Spleen (tissue), 11 donors: ENCODE measurements around the gene FRMPD2. TPM values are rescaled to one million over a fixed set of nuclear protein-coding genes. Genes with fewer than 3 reads are reported as not detected.

ENCODE experiments used
- DNase-seq: peaks from one replicate; pipeline ENCODE4 v3.0.0-alpha.2; 2020
- H3K27ac ChIP-seq, 8 donors: fragments of 200-600 bp; sonication (generic) in 7 of 8; 1 replicate in 4 of 8; 2 replicates in 4 of 8; pipeline versions ENCODE4 v1.5.0 to v1.8.0; 2016 to 2021; ENCODE audit warnings: inconsistent platforms in 4 of 8, mild to moderate bottlenecking in 4 of 8, moderate library complexity in 1 of 8
- H3K27me3 ChIP-seq, 7 donors: fragments of 200-600 bp; sonication (generic) in 6 of 7; replicated peaks in 1 of 7; 1 replicate in 4 of 7; 2 replicates in 3 of 7; pipeline versions ENCODE4 v1.5.0 to v1.8.0; 2016 to 2021; ENCODE audit warnings: inconsistent platforms in 3 of 7, mild to moderate bottlenecking in 1 of 7
- H3K36me3 ChIP-seq, 6 donors: fragments of 200-600 bp; sonication (generic) in 5 of 6; 1 replicate in 4 of 6; 2 replicates in 2 of 6; pipeline versions ENCODE4 v1.5.0 to v1.8.0; 2016 to 2021; ENCODE audit warnings: inconsistent platforms in 2 of 6
- H3K4me1 ChIP-seq, 6 donors: fragments of 200-600 bp; sonication (generic) in 5 of 6; 1 replicate in 3 of 6; 2 replicates in 3 of 6; pipeline versions ENCODE4 v1.5.0 to v1.8.0; 2016 to 2021; ENCODE audit warnings: inconsistent platforms in 3 of 6
- H3K4me3 ChIP-seq, 8 donors: fragments of 200-600 bp; sonication (generic) in 7 of 8; 1 replicate in 4 of 8; 2 replicates in 4 of 8; pipeline versions ENCODE4 v1.5.0 to v1.8.0; 2016 to 2021; ENCODE audit warnings: inconsistent platforms in 4 of 8, mild to moderate bottlenecking in 4 of 8, moderate library complexity in 2 of 8
- H3K9me3 ChIP-seq, 8 donors: fragments of 200-600 bp; sonication (generic) in 7 of 8; 1 replicate in 4 of 8; 2 replicates in 4 of 8; pipeline versions ENCODE4 v1.5.0 to v1.8.0; 2016 to 2021; ENCODE audit warnings: inconsistent platforms in 4 of 8
- CTCF ChIP-seq, 11 experiments: fragments of 200-600 bp in 7 of 11; fragments of 450-650 bp in 4 of 11; sonication (generic) in 4 of 11; IDR thresholded peaks in 8 of 11; conservative IDR thresholded peaks in 3 of 11; 1 replicate in 7 of 11; 2 replicates in 4 of 11; pipeline versions ENCODE4 v1.4.0 to v1.8.0; 2016 to 2021; ENCODE audit warnings: antibody characterized with exemption in 11 of 11, inconsistent platforms in 4 of 11, mild to moderate bottlenecking in 1 of 11
- POLR2A ChIP-seq, 3 donors: fragments of 450-650 bp; IDR thresholded peaks; one replicate each; pipeline ENCODE4 v1.5.1; 2017; ENCODE audit warnings: antibody characterized with exemption in 3 of 3, mild to moderate bottlenecking in 1 of 3
- POLR2AphosphoS5 ChIP-seq, 3 donors: sonication (generic); formaldehyde crosslinking; IDR thresholded peaks; one replicate each; pipeline ENCODE4 v1.5.1; 2017; ENCODE audit warnings: antibody characterized with exemption in 3 of 3
- WGBS, 5 donors: extraction: QIAGEN DNeasy Blood & Tissue Kit in 3 of 5; methylation state at CpG; one replicate each; pipeline versions ENCODE4 v1.1.5 to v1.1.7; 2013 to 2018; 5-methylcytosine and 5-hydroxymethylcytosine counted together
- intact Hi-C: fragments of 100-400 bp; cut with DNase I; formaldehyde crosslinking; loops from one replicate; pipeline ENCODE4 v1.15.0; 2023; ENCODE audit warnings: low total_unique reads
- polyA plus RNA-seq, 3 donors: library from polyadenylated mRNA; stranded (reverse); fragments of 200-250 nt; gene quantifications; one replicate each; pipeline ENCODE4 v1.2.1, GENCODE V29; 2013
- total RNA-seq, 7 donors: library from RNA; depleted of rRNA in 3 of 7; stranded (reverse); fragments of >200 nt in 3 of 7; fragmentation: NEBNext Ultra II Directional in 4 of 7; extraction: Animal tissue kit (Norgen Biotek cat#: 25700) in 4 of 7; gene quantifications; one replicate each; pipeline versions ENCODE4 v1.1.0 to v1.2.1, GENCODE V29; 2016 to 2021
- donor health status: healthy with polysubstance abuse.
- donor health status: DM: no; HTN: no; CAD: no; lungs with moderate emphysema.
- donor health status: DM: no; HTN: no; CAD: no.
- donor health status: Bipolar disorder and iron deficiency.
- donor health status: healthy.
- donor health status: DM: no; HTN: no; CAD: no.
- donor health status: DM: yes; HTN: yes; CAD: no.

The FRMPD2 gene
- total and polyA plus RNA-seq, 10 donors: 0.33 TPM; not detected in 9

DNA sequence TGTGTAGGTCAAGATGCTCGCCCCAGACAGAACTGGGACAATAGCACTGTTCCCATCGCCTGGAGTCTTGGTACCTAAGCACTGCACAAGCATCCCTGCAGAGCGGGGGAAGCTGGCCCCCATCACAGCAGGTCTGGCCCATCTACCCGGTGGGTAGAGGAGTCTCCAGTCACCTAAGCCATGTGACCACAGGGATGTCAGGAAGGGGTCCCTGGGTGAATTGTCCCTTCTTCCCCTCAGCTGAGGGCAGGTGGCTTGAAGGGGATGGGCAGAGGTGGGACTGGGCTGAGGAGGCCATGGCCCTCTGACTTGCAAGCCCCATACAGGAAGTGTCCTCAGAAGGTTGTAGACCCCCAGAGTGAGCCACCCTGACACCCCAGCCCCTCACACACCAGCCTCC is 39.7 kb downstream of the FRMPD2 start:
- no peaks in the 10 kb centered on the region for H3K9me3 ChIP-seq
- 79 to 100% (median 89%) methylated on average over 1 to 4 of the region's 4 CpGs for WGBS, 5 donors
- no peak overlapping the region for H3K27ac ChIP-seq
- no peaks in the 10 kb centered on the region for H3K36me3 ChIP-seq
- TF ChIP-seq CTCF (IDR thresholded peaks at IDR 0.05 in 8 of 11, conservative IDR thresholded peaks at IDR 0.05 in 3 of 11) (no peak), POLR2A (IDR thresholded peaks at IDR 0.05) (no peak), POLR2AphosphoS5 (IDR thresholded peaks at IDR 0.05) (no peak)
- no peak for DNase-seq
- H3K4me3 ChIP-seq: no peak overlapping the region
- intact Hi-C loops: no loop called here
- H3K4me1 ChIP-seq: no peaks in the 10 kb centered on the region
- H3K27me3 ChIP-seq: peaks cover 0 to 7% (median 0%) of the 10 kb centered on the region in 7 donors

- intact Hi-C loops: no loop called here
- H3K27me3 ChIP-seq: peaks cover 0 to 7% (median 0%) of the 10 kb centered on the region in 7 donors
- H3K36me3 ChIP-seq: no peaks in the 10 kb centered on the region
- no peaks in the 10 kb centered on the region for H3K4me1 ChIP-seq
- WGBS, 5 donors: 39 to 73% (median 64%) methylated on average over 1 of the region's 1 CpG
- H3K27ac ChIP-seq: no peak overlapping the region
- no peak overlapping the region for H3K4me3 ChIP-seq
- no peaks in the 10 kb centered on the region for H3K9me3 ChIP-seq
- TF ChIP-seq POLR2A (IDR thresholded peaks at IDR 0.05): no peak
- no peak for TF ChIP-seq POLR2AphosphoS5 (IDR thresholded peaks at IDR 0.05)
- TF ChIP-seq CTCF (IDR thresholded peaks at IDR 0.05 in 8 of 11, conservative IDR thresholded peaks at IDR 0.05 in 3 of 11): no peak
- DNase-seq: no peak
These were observed 40.2 kb downstream of the FRMPD2 start for GRCh38 chr10:48234295-48234694.

- Histone ChIP-seq H3K4me1 (no peaks in the 10 kb centered on the region), H3K9me3 (no peaks in the 10 kb centered on the region), H3K4me3 (no peak overlapping the region), H3K36me3 (no peaks in the 10 kb centered on the region), H3K27ac (no peak overlapping the region), H3K27me3 (peaks cover 0 to 7% (median 0%) of the 10 kb centered on the region in 7 donors)
- DNase-seq: no peak
- intact Hi-C loops: no loop called here
- WGBS, 5 donors: 86 to 97% (median 91%) methylated on average over 1 to 2 of the region's 2 CpGs
- TF ChIP-seq CTCF (IDR thresholded peaks at IDR 0.05 in 8 of 11, conservative IDR thresholded peaks at IDR 0.05 in 3 of 11) (no peak), POLR2A (IDR thresholded peaks at IDR 0.05) (no peak), POLR2AphosphoS5 (IDR thresholded peaks at IDR 0.05) (no peak)
These were observed 40.9 kb downstream of the FRMPD2 start for GRCh38 chr10:48233559-48234005.

GRCh38 chr10:48232717-48233447 is 41.6 kb downstream of the FRMPD2 start:
- no peak overlapping the region for H3K4me3 ChIP-seq
- DNase-seq: peak; percentile 54
- H3K27me3 ChIP-seq: peaks cover 0 to 7% (median 0%) of the 10 kb centered on the region in 7 donors
- H3K4me1 ChIP-seq: no peaks in the 10 kb centered on the region
- no peak for TF ChIP-seq CTCF (IDR thresholded peaks at IDR 0.05 in 8 of 11, conservative IDR thresholded peaks at IDR 0.05 in 3 of 11)
- TF ChIP-seq POLR2AphosphoS5 (IDR thresholded peaks at IDR 0.05): no peak
- no peak for TF ChIP-seq POLR2A (IDR thresholded peaks at IDR 0.05)
- H3K36me3 ChIP-seq: no peaks in the 10 kb centered on the region
- H3K27ac ChIP-seq: no peak overlapping the region
- H3K9me3 ChIP-seq: no peaks in the 10 kb centered on the region
- WGBS, 5 donors: 81 to 98% (median 92%) methylated on average over 3 of the region's 3 CpGs
- intact Hi-C loops: no loop called here
